ENCODE results near the gene SETD3. TPM values are rescaled to one million over a fixed set of nuclear protein-coding genes. Genes with fewer than 3 reads are reported as not detected.

SETD3 gene
- polyA plus RNA-seq, 1 donor from 2014 or later: 49.6 TPM

DNA sequence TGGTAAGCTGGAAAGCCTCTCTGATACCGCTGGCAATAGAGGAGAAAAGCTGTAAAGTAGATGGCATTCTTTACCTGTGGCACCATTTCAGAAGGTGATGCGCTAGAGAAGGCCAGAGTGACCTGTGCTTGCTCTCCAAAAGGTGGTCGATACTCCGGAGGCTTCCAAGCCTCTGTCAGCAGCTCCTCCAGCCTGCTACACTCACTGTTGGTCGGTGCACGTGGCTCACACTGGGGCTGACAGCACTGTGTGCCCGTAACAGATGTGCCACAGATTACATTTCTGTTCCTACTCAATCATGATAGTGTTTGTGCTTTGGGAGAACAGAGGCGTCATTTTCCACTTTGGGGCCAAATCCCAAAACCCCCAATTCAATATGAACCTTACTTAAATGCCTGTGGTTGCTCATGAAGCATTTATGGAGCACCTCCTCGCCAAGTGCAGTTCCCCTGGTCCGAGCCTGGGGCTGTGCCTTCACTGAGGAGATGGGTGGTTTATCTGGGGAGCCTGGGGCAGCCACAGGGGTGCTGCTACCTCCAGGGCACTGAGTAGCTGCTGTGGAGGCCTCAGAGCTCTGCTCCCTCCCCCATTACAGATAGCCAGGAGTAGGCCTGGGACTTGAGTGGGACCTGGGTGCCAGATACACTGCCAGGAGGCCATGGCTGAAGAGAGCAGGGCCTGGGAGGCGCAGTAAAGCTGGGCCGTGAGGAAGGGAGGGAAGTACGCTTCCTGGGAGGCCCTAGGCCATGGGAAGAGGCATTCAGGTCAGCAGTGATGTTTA, 27.4 kb upstream of the SETD3 start:
- H3K27ac ChIP-seq (ENCODE audit: low read length): no peak overlapping the region
- H3K27me3 ChIP-seq (ENCODE audit: insufficient read depth, low read depth, low read length): no peaks in the 10 kb centered on the region
- H3K9ac ChIP-seq (ENCODE audit: low read length): no peak overlapping the region
- H4K20me1 ChIP-seq (ENCODE audit: insufficient read depth): no peaks in the 10 kb centered on the region
- TF ChIP-seq, protein P1, sequence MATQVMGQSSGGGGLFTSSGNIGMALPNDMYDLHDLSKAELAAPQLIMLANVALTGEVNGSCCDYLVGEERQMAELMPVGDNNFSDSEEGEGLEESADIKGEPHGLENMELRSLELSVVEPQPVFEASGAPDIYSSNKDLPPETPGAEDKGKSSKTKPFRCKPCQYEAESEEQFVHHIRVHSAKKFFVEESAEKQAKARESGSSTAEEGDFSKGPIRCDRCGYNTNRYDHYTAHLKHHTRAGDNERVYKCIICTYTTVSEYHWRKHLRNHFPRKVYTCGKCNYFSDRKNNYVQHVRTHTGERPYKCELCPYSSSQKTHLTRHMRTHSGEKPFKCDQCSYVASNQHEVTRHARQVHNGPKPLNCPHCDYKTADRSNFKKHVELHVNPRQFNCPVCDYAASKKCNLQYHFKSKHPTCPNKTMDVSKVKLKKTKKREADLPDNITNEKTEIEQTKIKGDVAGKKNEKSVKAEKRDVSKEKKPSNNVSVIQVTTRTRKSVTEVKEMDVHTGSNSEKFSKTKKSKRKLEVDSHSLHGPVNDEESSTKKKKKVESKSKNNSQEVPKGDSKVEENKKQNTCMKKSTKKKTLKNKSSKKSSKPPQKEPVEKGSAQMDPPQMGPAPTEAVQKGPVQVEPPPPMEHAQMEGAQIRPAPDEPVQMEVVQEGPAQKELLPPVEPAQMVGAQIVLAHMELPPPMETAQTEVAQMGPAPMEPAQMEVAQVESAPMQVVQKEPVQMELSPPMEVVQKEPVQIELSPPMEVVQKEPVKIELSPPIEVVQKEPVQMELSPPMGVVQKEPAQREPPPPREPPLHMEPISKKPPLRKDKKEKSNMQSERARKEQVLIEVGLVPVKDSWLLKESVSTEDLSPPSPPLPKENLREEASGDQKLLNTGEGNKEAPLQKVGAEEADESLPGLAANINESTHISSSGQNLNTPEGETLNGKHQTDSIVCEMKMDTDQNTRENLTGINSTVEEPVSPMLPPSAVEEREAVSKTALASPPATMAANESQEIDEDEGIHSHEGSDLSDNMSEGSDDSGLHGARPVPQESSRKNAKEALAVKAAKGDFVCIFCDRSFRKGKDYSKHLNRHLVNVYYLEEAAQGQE (IDR thresholded peaks at IDR 0.05; ENCODE audit: borderline replicate concordance): no peak
- TF ChIP-seq EP300 (conservative IDR thresholded peaks at IDR 0.05; ENCODE audit: poor library complexity, severe bottlenecking) (no peak), POLR2AphosphoS5 (IDR thresholded peaks at IDR 0.05) (no peak), RAD21 (conservative IDR thresholded peaks at IDR 0.05) (no peak), MXI1 (conservative IDR thresholded peaks at IDR 0.05; ENCODE audit: poor library complexity, severe bottlenecking) (no peak), SMC3 (conservative IDR thresholded peaks at IDR 0.05; ENCODE audit: poor library complexity) (no peak), EZH2 (IDR thresholded peaks at IDR 0.05; ENCODE audit: borderline replicate concordance, insufficient read depth, low read length, poor library complexity, severe bottlenecking) (no peak), TAF1 (IDR thresholded peaks at IDR 0.05; ENCODE audit: low read depth) (no peak)
- TF ChIP-seq, protein P2, sequence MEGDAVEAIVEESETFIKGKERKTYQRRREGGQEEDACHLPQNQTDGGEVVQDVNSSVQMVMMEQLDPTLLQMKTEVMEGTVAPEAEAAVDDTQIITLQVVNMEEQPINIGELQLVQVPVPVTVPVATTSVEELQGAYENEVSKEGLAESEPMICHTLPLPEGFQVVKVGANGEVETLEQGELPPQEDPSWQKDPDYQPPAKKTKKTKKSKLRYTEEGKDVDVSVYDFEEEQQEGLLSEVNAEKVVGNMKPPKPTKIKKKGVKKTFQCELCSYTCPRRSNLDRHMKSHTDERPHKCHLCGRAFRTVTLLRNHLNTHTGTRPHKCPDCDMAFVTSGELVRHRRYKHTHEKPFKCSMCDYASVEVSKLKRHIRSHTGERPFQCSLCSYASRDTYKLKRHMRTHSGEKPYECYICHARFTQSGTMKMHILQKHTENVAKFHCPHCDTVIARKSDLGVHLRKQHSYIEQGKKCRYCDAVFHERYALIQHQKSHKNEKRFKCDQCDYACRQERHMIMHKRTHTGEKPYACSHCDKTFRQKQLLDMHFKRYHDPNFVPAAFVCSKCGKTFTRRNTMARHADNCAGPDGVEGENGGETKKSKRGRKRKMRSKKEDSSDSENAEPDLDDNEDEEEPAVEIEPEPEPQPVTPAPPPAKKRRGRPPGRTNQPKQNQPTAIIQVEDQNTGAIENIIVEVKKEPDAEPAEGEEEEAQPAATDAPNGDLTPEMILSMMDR (IDR thresholded peaks at IDR 0.05; ENCODE audit: poor library complexity, severe bottlenecking): no peak
- no peaks in the 10 kb centered on the region for H3K9me3 ChIP-seq (ENCODE audit: low read length)
- no peak overlapping the region for H3K4me3 ChIP-seq (ENCODE audit: low read length)
- H3K9me2 ChIP-seq (ENCODE audit: insufficient read depth, low read length): no peaks in the 10 kb centered on the region
- no peak overlapping the region for H2AFZ ChIP-seq (ENCODE audit: low read depth, low read length)
- H3K79me2 ChIP-seq (replicated peaks; ENCODE audit: insufficient read depth, low read length): no peaks in the 10 kb centered on the region
- no peak overlapping the region for H3K4me2 ChIP-seq (ENCODE audit: low read length)
- no peaks in the 10 kb centered on the region for H3F3A ChIP-seq (ENCODE audit: insufficient read depth, low read length, poor library complexity, severe bottlenecking)
- H3K36me3 ChIP-seq (ENCODE audit: insufficient read depth, low read length): peaks cover 3% of the 10 kb centered on the region

DNA sequence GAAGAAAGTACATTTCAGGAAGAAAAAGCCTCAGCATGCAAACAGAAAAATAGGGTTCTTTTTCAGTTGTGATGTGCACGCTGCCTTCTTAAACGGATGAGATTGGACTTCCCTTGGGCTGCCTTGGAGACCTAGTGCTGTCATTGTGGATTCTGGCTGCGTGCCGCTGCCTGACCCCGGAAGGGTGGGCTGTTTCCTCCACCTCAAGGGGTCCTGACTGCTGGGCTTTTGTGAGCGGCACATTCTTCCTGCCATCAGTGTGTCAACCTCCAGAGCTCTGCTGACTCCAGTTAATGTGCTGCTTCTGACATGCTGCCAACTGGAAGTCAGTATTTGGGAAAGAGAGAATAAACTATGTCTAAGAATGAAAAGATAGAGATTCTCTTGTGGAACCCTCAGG, 25.6 kb upstream of the SETD3 start:
- no peaks in the 10 kb centered on the region for H4K20me1 ChIP-seq (ENCODE audit: insufficient read depth)
- no peak overlapping the region for H3K4me3 ChIP-seq (ENCODE audit: low read length)
- H3K79me2 ChIP-seq (replicated peaks; ENCODE audit: insufficient read depth, low read length): no peaks in the 10 kb centered on the region
- H3K9me2 ChIP-seq (ENCODE audit: insufficient read depth, low read length): no peaks in the 10 kb centered on the region
- H3K36me3 ChIP-seq (ENCODE audit: insufficient read depth, low read length): peaks cover 7% of the 10 kb centered on the region
- H3F3A ChIP-seq (ENCODE audit: insufficient read depth, low read length, poor library complexity, severe bottlenecking): no peaks in the 10 kb centered on the region
- no peak overlapping the region for H3K4me2 ChIP-seq (ENCODE audit: low read length)
- no peaks in the 10 kb centered on the region for H3K27me3 ChIP-seq (ENCODE audit: insufficient read depth, low read depth, low read length)
- no peaks in the 10 kb centered on the region for H3K9me3 ChIP-seq (ENCODE audit: low read length)
- no peak overlapping the region for H2AFZ ChIP-seq (ENCODE audit: low read depth, low read length)
- no peak overlapping the region for H3K9ac ChIP-seq (ENCODE audit: low read length)
- H3K27ac ChIP-seq (ENCODE audit: low read length): no peak overlapping the region
- TF ChIP-seq, protein P2 (IDR thresholded peaks at IDR 0.05; ENCODE audit: poor library complexity, severe bottlenecking): no peak
- TF ChIP-seq, protein P1 (IDR thresholded peaks at IDR 0.05; ENCODE audit: borderline replicate concordance): no peak
- TF ChIP-seq TAF1 (IDR thresholded peaks at IDR 0.05; ENCODE audit: low read depth): no peak
- no peak for TF ChIP-seq EP300 (conservative IDR thresholded peaks at IDR 0.05; ENCODE audit: poor library complexity, severe bottlenecking)
- no peak for TF ChIP-seq EZH2 (IDR thresholded peaks at IDR 0.05; ENCODE audit: borderline replicate concordance, insufficient read depth, low read length, poor library complexity, severe bottlenecking)
- TF ChIP-seq POLR2AphosphoS5 (IDR thresholded peaks at IDR 0.05): no peak
- no peak for TF ChIP-seq RAD21 (conservative IDR thresholded peaks at IDR 0.05)
- no peak for TF ChIP-seq SMC3 (conservative IDR thresholded peaks at IDR 0.05; ENCODE audit: poor library complexity)
- TF ChIP-seq MXI1 (conservative IDR thresholded peaks at IDR 0.05; ENCODE audit: poor library complexity, severe bottlenecking): no peak
